Measurements from ENCODE around the gene ZCCHC13. TPM values are rescaled to one million over a fixed set of nuclear protein-coding genes. Genes with fewer than 3 reads are reported as not detected.
A peak's percentile ranks its signal among the peaks of the same experiment; 100 is the strongest.

ZCCHC13 gene
- total RNA-seq, 1 donor from 2014 or later = not detected

- DNase-seq (ENCODE audit: low read depth) (no peak), FAIRE-seq (no peak)
- Mint-ChIP-seq H3K36me3 (ENCODE audit: low read depth, unreplicated experiment) (no peaks in the 10 kb centered on the region), H3K4me1 (ENCODE audit: low read depth, unreplicated experiment) (no peaks in the 10 kb centered on the region), H3K27ac (ENCODE audit: unreplicated experiment) (no peak overlapping the region), H3K27me3 (ENCODE audit: low read depth, unreplicated experiment) (peaks cover 12% of the 10 kb centered on the region), H3K9me3 (ENCODE audit: unreplicated experiment) (no peaks in the 10 kb centered on the region), H3K4me3 (ENCODE audit: unreplicated experiment) (no peak overlapping the region)
- no peaks in the 10 kb centered on the region for H3K27me3 ChIP-seq (ENCODE audit: insufficient read depth, low read length)
- H3K9me3 ChIP-seq (ENCODE audit: insufficient read depth, low read depth, low read length) = no peaks in the 10 kb centered on the region
- H2AFZ ChIP-seq (ENCODE audit: low read depth, low read length) = no peak overlapping the region
- no peaks in the 10 kb centered on the region for H3K36me3 ChIP-seq (ENCODE audit: insufficient read depth, low read length)
- no peaks in the 10 kb centered on the region for H3K79me2 ChIP-seq (ENCODE audit: insufficient read depth, low read length)
- TF ChIP-seq CTCF (IDR thresholded peaks at IDR 0.05; ENCODE audit: insufficient read depth, low read depth, low read length) = no peak
- TF ChIP-seq EZH2 (IDR thresholded peaks at IDR 0.05; ENCODE audit: insufficient read depth, low read length) = no peak
- H3K4me1 ChIP-seq (ENCODE audit: insufficient read depth, low read length) = no peaks in the 10 kb centered on the region
- H3K9ac ChIP-seq (ENCODE audit: low read length) = no peak overlapping the region
- no peaks in the 10 kb centered on the region for H4K20me1 ChIP-seq (ENCODE audit: insufficient read depth, low read length)
- no peak overlapping the region for H3K27ac ChIP-seq (ENCODE audit: low read depth, low read length)
- H3K4me3 ChIP-seq (ENCODE audit: insufficient read depth, low read depth, low read length) = no peak overlapping the region
- H3K4me2 ChIP-seq (ENCODE audit: low read length) = no peak overlapping the region
These were observed 17.2 kb downstream of the ZCCHC13 start for GRCh38 chrX:74321191-74321590.

GRCh38 chrX:74324131-74324530, 20.2 kb downstream of the ZCCHC13 start:
- FAIRE-seq = peak; percentile 64
- no peak for DNase-seq (ENCODE audit: low read depth)

More at GRCh38 chrX:74324131-74324530, 20.2 kb downstream of the ZCCHC13 start:
- Histone ChIP-seq H3K4me3 (ENCODE audit: insufficient read depth, low read depth, low read length) (no peak overlapping the region), H3K4me1 (ENCODE audit: insufficient read depth, low read length) (no peaks in the 10 kb centered on the region), H3K27me3 (ENCODE audit: insufficient read depth, low read length) (no peaks in the 10 kb centered on the region), H3K79me2 (ENCODE audit: insufficient read depth, low read length) (no peaks in the 10 kb centered on the region), H3K27ac (ENCODE audit: low read depth, low read length) (no peak overlapping the region), H3K9me3 (ENCODE audit: insufficient read depth, low read depth, low read length) (no peaks in the 10 kb centered on the region), H4K20me1 (ENCODE audit: insufficient read depth, low read length) (no peaks in the 10 kb centered on the region), H3K9ac (ENCODE audit: low read length) (no peak overlapping the region), H2AFZ (ENCODE audit: low read depth, low read length) (no peak overlapping the region), H3K36me3 (ENCODE audit: insufficient read depth, low read length) (no peaks in the 10 kb centered on the region), H3K4me2 (ENCODE audit: low read length) (no peak overlapping the region)
- TF ChIP-seq CTCF (IDR thresholded peaks at IDR 0.05; ENCODE audit: insufficient read depth, low read depth, low read length) (no peak), EZH2 (IDR thresholded peaks at IDR 0.05; ENCODE audit: insufficient read depth, low read length) (no peak)
- H3K27me3 Mint-ChIP-seq (ENCODE audit: low read depth, unreplicated experiment) = peaks cover 12% of the 10 kb centered on the region
- H3K9me3 Mint-ChIP-seq (ENCODE audit: unreplicated experiment) = no peaks in the 10 kb centered on the region
- no peak overlapping the region for H3K27ac Mint-ChIP-seq (ENCODE audit: unreplicated experiment)
- no peaks in the 10 kb centered on the region for H3K4me1 Mint-ChIP-seq (ENCODE audit: low read depth, unreplicated experiment)
- no peak overlapping the region for H3K4me3 Mint-ChIP-seq (ENCODE audit: unreplicated experiment)
- no peaks in the 10 kb centered on the region for H3K36me3 Mint-ChIP-seq (ENCODE audit: low read depth, unreplicated experiment)

Measured in astrocyte (in vitro differentiated cells and primary cell).